ENCODE results near the gene MAPK8IP3.

Gene MAPK8IP3

DNA sequence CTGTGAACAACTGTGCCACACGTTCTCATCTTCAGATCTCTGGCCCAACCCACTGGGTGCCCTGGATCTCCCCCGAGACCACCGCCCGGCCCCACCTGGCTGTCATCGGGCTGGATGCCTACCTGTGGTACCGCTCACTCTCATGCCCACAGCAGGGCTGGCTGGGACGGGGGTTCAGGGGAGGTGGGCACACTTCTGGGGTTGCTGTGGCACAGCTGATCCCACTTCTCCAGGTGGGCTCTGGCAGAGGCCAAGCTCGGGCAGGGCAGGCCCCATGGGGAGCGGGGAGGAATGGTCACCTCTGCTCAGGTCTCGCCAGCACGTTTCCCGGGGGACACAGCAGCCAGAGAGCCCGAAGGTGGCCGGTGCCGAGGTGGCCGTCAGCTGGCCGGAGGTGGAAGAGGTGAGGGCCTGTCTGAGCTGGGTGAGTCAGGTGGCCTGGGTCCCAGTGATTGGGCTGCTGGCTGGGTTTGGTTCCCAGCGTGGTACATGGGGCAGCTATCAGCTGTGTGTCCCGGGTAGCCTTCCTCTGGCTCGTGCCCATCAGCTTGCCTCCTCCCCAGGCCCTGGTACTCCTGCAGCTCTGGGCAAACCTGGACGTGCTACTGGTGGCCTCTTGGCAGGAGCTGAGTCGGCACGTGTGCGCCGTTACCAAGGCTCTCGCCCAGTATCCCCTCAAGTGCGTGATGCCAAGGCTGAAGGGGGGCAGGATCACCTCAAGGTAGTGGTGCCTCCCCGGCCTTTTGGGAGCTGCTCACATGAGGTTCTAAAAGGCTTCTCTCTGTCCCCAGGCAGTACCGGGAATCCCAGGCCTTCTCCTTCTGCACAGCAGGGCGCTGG lies 69.2 kb downstream of the MAPK8IP3 start:
- no peak for DNase-seq

DNA sequence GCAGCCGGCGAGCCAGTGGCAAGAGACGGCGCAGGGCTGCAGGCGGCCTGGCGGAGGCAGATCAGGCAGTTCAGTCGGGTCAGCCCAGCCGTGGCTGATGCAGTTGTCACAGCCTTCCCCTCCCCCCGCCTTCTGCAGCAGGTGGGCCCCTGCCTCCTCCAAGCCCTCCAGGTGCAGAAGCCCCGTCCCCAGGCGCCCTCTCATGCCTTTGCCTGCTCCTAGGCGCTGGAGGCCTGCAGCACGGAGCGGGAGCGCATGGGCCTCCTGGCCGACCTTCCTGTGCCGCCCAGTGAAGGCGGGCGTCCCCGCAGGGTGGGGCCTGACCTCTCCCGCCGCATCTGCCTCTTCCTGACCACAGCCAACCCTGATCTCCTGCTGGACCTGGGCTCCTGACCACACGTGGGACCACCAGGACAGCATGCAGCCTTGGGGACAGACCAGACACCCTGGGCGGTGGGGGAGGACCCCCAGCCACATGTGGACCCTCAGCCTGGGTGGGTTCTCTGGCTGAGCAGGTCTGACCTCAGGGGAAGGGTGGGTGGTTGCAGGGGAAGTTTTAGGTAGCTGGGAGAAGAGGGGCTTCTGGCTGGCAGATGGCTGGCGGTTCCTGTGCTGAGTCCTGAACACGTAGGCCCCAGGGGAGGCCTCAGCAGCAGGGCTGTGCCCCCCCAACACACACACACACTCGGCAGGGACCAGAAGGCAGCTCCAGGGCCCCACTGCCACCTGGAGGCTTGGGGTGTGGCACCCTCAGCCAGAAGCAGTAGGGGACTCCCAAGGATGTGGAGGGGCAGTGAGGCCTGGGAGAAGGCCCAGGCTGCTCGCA lies 70.1 kb downstream of the MAPK8IP3 start:
- DNase-seq, result no peak

DNA sequence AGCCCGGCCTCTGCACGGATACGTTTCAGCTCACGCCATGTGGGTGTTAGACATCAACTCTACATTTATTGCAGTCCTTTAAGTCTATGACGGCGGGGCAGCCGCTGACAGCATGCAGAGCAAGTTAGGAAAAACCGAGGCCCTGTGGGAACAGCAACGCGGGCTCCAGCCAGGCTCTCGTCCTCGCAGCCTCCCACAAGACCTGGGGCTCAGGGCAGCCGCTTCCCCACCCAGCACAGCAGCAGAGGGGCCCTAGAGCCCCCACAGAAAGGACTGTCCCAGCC lies 70.6 kb downstream of the MAPK8IP3 start:
- no peak for DNase-seq

DNA sequence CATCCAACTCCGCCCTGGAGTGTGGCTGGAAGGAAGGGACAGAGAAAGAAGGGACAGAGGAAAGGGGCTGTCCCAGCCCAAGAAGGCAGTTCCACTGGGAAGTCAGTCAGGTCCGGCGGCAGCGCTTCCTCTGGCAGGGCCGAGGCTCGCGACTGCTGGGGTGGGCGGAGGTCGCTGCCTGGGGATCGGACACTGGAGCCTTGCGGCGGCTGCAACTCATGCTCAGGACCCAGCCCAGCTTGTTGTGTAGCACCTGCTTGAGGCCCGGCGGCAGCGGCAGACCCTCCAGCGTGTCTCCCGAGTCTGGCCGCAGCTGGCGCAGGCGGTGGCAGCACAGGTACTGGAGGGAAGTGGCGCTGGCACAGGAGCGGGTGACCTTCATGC lies 71.0 kb downstream of the MAPK8IP3 start:
- no peak for DNase-seq

DNA sequence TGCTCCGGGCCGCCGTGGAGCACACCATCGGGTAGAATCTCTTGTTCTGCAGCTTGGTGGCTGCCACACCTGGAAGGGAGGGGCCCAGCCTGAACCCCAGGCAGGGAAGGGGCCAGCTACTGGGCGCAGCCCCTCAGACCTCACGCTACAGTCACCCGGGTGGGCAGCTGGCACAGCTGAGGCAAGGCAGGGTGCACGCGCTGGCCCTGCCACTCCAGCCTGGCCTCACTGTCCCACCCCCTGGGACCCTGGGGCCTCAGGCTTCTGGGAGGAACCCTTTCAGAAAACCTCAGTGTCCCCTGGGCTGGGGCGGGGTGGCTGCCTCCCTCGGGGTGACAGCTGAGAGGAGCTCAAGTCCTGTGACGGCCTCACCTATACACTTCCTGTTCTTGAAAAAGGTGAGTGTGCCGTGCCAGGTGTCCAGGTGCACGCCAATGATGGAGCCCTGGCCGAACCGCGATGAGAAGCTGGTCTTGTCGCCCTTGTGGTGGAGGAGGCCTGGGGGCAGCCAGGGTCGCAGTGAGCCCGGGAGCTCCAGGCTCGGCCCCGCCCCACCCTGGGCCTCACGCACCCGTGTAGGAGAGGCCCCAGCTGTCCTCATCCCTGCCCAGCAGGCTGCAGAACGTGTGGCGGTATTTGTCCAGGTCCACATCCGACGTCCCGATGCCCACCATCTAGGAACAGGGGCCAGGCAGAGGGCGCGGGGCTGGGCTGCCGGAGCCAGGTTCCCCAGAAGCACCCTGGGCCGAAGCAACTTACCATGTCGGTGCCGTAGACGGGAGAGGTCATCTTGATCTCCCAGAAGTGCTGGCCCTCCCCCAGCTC lies 71.6 kb downstream of the MAPK8IP3 start:
- DNase-seq, result no peak

DNA sequence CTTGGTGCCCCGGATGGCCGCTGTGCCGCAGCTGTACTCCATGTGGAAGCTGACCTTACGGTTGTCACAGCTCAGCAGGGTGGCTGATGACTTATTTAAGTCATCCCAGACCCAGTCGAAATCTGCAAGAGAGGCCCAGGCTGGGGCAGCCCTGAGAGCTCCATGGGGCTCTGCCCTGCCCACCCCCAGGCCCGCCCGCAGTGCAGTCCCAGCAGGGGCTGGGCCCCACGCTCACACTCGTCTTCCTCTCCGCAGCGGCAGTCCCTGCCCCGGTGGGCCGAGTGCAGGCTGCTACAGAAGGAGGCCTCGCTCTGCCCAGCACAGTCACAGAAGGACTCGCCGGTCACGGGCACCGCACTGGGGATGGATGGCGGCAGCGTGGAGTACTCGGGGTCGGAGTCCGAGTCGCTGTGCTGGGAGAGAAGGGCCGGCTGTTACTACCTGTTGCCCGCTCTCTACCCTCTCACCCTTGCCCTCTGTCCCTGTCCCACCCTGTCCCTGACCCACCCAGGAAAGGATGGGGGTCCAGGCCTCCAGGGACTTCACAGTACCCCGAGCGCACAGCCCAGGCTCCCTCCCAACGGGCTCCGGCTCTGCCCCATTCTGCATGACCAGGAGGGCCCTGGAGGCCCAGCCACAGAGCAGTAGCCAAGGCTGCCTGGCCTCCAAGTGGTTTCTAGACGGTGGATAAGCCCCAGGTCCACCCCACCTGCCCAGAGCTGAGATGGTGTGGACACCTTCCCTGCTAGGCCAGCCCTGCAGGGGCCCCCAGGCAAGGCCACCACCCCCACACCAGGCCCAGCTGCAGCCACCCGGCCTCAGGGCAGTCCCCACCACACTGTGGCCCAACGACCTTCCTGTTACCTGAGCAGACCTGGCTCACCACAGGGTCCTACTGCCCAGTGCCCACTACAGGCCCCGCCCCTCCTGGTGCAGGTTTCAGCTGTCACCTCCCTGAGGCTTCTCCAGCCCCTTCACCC lies 72.5 kb downstream of the MAPK8IP3 start:
- no peak for DNase-seq

DNA sequence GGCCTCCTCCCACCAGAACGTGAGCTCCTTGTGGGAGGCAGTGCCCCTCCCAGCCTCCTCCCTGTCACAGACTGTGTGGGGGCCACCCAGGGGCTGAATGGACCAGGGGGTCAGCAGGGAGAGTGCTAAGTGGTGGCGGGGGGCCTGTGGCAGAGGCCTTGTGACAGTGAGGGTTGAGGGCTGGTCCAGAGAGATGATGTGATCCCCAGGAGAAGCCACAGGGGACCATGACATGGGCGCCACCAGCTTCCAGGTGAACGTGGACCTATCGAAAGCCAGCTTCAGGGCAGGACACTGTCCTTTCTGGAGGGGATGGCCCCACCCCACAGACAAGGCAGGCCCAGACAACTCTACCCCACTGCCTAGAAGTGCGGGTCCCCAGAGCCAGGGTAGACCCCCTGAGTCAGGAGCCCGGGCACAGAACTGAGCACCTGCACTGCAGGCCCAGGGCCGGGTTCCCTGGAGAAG lies 73.3 kb downstream of the MAPK8IP3 start:
- no peak for DNase-seq

DNA sequence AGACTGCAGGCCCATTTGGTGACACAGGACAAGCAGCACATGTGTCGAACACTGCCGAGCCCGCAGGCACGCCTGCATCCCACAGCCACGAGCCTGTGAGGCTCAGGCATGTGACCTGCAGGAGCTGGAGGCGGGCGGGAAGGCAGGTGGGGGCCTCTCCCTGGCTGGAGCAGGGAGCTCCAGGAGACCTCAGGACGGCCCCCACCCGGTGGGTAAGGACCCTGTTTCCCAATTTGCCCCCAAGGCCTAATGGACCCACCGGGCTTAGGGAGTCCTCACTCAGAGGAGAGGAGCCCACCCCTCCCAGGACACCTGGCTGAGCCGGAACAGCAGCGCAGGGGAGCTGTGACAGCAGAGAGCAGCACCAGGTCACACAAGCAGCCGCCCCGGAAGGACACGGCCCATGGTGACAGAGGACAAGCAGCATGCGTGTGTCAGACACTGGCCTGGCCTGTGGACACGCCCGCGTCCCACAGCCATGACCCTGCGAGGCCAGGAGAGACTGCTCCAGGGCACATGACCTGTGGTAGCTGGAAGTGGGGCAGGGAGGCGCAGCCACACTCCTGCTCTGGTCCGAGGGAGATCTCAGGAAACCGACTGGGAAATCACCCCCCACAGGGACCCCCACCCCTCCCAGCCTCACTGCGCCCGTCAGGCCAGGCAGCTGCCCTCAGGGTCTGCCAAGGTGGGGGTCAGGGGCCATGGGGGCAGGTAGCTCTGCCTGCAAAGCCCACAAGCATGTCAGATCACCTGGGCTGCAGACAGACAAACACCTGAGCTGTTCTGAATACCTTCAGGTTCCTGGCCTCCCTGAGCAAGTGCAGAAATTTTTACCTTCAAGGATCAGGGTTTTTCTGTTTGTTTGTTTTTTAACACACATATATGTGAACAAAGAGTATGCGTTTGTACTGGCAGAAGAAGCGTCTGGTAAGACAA lies 74.0 kb downstream of the MAPK8IP3 start:
- DNase-seq, result no peak

DNA sequence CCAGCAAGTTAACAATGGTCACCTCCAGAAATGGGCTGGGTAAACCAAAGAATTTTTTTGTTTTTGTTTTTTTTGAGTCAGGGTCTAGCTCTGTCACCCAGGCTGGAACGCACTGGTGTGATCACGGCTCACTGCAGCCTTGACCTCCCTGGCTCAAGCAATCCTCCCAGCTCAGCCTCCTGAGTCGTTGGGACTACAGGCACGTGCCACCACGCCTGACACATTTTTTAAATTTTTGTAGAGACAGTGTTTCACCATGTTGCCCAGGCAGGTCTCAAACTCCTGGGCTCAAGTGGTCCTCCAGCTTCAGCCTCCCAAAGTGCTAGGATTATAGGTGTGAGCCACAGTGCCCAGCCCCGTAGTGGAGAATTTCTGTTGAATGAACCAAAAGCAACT lies 74.7 kb downstream of the MAPK8IP3 start:
- no peak for DNase-seq

DNA sequence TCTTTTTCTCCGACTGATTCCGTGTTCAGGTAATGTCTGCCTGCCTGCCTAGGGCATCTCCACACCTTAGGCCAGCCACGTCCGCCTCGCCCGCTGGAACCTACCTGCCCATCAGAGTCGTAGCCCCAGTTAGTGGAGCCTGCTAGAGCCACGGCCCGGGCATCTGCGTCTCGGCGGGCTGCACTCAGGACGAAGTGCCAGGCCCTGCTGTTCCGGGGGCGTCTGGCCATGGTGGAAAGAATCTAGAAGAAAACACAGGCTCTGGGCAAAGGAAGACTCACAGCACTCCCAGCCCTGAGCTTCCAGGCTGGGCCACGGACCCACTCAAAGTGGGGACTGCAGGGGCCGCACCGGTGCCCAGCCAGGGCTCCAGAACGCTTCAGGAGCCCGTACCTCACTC lies 75.3 kb downstream of the MAPK8IP3 start:
- no peak for DNase-seq

DNA sequence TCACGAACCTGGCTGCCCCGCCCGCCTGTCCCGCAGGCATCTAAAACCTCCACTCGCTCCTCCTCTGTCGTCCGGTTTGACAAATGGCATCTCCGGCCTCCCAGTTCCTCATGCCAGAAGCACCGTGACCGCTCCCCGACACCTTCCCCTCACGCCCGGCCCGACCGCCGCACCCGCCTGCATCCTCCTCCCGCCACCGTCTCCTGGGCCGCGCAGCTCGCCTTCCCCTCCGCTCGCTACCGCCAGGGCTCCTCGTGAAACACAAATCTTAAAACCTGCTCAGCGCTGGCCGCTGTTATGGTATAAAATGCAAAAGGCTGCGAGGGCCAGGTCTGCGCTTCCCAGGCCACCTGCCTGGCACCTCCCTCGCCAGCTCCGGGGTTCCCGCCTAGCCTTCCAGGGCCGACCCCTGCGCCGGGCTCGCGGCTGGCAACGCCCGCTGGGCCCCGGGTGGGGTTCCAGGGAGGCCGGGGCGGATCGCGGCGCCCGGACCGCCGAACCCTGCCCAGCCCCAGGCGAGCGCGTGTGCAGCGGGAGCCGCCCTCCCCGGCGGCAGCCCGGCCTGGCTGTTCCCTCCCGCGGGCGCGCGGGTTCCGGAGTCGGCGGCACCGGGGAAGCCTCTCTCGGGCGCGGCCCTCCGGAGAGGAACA lies 75.9 kb downstream of the MAPK8IP3 start:
- no peak for DNase-seq

DNA sequence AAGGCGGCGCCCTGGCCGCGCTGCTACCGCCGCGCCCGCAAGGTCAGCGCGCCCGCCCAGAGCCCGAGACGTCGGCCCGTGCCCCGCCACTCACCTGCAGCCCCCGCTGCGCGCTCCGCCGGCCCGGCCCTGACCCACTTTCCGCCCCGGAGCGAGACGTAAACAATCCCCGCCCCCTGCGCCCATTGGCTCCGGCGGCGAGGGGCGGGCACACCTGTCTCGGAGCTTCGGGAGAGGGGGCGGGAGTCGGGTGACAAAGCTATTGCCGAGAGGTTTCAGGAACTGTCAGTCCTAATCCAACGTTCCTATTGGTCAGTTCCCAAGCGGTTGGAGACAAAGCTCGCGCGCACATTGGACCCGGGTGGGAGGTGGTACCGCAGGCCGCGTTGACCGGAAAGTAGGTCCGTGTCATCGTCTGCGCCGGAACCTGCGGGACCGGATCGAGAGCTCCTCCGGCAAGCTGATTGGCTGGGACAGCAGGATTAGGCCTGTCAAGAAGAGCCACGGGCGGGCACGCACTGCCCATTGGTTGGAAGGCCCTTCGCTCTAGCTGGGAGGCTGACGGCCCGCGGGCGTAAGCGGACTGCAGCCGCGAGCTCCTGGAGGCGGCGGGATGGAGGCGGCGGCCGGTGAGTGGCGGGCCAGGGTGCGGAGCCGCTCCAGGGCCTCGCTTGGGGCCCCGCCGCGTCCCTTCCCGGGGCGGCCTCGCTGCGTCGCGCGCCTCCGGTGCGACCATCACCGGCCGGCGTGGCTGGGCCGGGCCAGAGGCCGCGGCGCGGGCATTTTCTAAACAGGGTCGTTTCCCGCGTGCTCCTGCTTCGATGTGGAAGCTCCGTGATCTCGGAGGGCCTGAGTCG lies 76.6 kb downstream of the MAPK8IP3 start, which contains the start of the genes NUBP2 and SPSB3:
NUBP2 (plus strand) TSS at position 553 of the 857 bp plus-strand sequence; CDS start at position 614, 61 bp downstream.
SPSB3 (minus strand) TSS at position 164 of the 857 bp plus-strand sequence. CDS start 1,088 bp downstream, outside the sequence.
- peak; percentile 100 for DNase-seq

DNA sequence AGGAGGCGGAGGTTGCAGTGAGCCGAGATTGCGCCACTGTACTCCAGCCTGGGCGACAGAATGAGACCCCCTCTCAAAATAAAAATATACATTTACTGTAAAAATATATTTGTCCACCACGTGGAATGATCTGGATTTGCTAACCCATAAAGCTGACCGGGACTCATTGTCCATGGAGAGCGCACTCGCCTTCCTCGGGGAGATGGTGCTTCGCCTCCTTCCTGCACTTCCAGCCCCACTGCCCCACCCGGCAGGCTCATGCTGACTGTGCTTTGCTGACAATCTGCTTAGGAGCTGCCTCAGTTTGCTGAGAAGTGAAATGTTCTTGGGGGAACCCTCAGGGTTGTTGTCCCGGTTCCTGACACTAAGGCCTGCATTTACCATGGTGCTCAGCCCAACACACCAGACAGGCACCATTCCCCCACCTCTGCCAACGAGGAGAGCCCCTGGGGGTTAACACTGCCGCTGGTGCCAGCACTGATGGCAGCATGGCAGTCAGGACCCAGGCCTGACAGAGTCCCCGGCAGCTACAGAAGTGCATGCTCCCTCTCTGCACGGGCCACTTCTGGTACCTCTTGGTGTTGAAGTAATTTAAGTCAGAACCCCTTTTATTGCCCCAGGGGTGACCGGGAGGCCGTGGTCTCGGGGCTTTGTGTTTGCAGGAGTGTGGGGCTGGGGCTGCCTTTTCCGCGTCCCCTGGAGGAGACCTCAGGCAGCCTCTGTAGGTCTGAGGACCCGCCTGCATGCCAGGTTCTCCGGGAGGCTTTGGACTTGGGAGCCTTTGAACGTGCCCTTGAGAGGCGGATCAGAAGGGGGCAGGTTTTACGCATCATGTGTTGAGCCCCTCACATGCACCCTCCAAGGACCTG lies 79.2 kb downstream of the MAPK8IP3 start:
- no peak for DNase-seq

DNA sequence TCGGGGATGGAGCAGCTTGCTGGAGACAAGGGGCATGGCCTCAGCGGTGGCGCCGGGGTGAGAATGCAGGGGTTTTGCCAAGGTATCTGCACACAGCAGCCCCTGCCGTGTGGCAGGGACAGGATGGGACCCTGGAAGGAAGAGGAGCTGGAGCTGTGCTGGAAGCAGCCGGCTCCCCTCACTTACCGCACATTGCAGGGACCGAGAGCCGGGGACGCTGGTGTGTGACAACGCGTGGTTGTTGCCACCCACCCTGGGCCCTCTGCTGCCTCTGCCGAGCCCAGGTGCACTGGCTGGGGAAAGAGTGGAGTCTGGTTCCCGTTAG lies 79.8 kb downstream of the MAPK8IP3 start:
- no peak for DNase-seq

DNA sequence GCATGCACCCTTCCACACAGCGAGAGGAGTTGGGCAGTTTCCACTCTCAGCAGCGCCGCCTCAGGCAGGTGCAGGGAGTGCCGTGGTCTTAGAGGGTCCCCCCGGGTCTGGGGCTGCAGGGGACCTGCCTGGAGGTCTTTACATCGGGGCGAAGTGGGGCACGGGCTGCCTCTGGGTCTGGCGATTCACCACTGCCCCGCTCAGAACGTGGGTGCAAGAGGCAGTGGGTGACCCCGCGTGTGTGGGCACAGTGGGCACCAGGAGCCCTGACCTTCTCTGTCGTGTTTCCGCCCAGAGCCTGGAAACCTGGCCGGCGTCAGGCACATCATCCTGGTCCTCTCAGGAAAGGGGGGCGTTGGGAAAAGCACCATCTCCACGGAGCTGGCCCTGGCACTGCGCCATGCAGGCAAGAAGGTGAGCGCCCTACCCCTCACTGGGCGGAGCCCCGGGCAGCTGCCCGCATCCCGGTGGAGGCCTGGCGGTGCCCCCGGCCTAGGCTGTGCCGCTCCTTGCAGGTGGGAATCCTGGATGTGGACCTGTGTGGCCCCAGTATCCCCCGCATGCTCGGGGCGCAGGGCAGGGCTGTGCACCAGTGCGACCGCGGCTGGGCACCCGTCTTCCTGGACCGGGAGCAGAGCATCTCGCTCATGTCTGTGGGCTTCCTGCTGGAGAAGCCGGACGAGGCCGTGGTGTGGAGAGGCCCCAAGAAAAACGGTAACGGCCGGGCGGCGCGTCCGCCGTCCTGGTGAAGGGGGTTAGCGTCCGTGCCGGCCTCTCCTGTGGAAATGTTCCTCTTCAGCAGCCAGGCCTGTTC lies 80.5 kb downstream of the MAPK8IP3 start:
- no peak for DNase-seq

DNA sequence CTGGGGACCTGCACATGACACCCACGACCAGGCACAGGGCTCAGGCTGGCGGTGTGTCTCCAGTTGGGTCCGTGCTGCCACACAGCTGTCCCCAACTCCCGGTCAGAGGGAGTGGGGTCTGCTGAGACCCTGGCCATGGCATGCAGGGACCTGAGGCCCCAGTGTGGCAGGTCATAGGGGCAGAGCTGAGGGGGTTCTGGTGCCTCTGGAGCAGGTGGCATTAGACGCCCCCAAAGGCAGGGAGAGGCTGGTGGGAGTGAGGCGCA lies 81.0 kb downstream of the MAPK8IP3 start:
- no peak for DNase-seq

DNA sequence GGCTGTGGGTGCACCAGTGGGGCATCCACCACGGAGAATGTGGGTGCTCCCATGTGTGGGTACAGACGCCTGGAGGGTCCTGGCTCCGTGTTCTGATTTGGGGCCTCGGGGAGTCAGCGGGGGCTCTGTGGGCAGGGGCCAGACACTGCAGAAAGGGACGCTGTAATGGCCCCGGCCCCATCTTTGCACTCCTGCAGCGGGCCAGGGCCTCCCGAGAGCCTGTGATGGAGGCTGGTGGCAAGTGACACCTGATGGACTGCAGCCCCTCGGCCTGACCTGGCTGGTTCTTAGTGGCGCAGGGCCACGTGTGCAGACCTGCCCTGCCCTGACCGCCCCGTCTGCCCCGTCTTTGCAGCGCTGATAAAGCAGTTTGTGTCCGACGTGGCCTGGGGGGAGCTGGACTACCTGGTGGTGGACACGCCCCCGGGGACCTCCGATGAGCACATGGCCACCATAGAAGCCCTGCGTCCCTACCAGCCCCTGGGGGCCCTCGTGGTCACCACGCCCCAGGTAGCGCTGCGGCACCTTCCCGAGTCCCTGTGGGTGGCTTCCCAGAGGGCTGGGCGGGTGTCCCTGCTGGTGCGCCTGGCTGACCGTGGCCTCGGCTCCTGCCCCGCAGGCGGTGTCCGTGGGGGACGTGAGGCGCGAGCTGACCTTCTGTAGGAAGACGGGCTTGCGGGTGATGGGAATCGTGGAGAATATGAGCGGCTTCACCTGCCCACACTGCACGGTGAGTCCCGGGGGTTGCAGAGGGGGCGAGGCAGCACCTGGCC lies 81.5 kb downstream of the MAPK8IP3 start:
- DNase-seq, result no peak
